ENCODE results near the gene ERG28.
A peak's percentile ranks its signal among the peaks of the same experiment; 100 is the strongest.

Gene ERG28

GRCh38 chr14:75660238-75660629, 442 bp downstream of the ERG28 start:
- no peak for DNase-seq (ENCODE audit: low read depth, low spot score)

- DNase-seq (ENCODE audit: low read depth, low spot score) = no peak
Measured at GRCh38 chr14:75658957-75659356, 1.7 kb downstream of the ERG28 start.

- no peak for DNase-seq (ENCODE audit: low read depth, low spot score)
Measured at GRCh38 chr14:75657331-75657730, 3.3 kb downstream of the ERG28 start.

- no peak for DNase-seq (ENCODE audit: low read depth, low spot score)
Measured at GRCh38 chr14:75655235-75655634, 5.4 kb downstream of the ERG28 start.

GRCh38 chr14:75654127-75654732, 6.4 kb downstream of the ERG28 start:
- DNase-seq (ENCODE audit: low read depth, low spot score) = peak; percentile 89

GRCh38 chr14:75653563-75653962, 7.1 kb downstream of the ERG28 start:
- DNase-seq (ENCODE audit: low read depth, low spot score) = no peak

GRCh38 chr14:75650253-75651058, 10.2 kb downstream of the ERG28 start:
- DNase-seq (ENCODE audit: low read depth, low spot score) = no peak

GRCh38 chr14:75649773-75650172, 10.9 kb downstream of the ERG28 start:
- DNase-seq (ENCODE audit: low read depth, low spot score) = no peak

GRCh38 chr14:75649337-75649736, 11.3 kb downstream of the ERG28 start:
- DNase-seq (ENCODE audit: low read depth, low spot score) = no peak

- DNase-seq (ENCODE audit: low read depth, low spot score) = no peak
Measured at GRCh38 chr14:75648066-75648838, 12.4 kb downstream of the ERG28 start.

GRCh38 chr14:75647640-75648039, 13.0 kb downstream of the ERG28 start:
- DNase-seq (ENCODE audit: low read depth, low spot score) = no peak

GRCh38 chr14:75646762-75647161, 13.9 kb downstream of the ERG28 start:
- DNase-seq (ENCODE audit: low read depth, low spot score) = no peak

- DNase-seq (ENCODE audit: low read depth, low spot score) = no peak
Measured at GRCh38 chr14:75645056-75645455, 15.6 kb downstream of the ERG28 start.

- no peak for DNase-seq (ENCODE audit: low read depth, low spot score)
Measured at GRCh38 chr14:75643985-75644384, 16.7 kb downstream of the ERG28 start.

GRCh38 chr14:75640876-75641275, 19.8 kb downstream of the ERG28 start:
- DNase-seq (ENCODE audit: low read depth, low spot score) = no peak

GRCh38 chr14:75636100-75636692, 24.5 kb downstream of the ERG28 start:
- DNase-seq (ENCODE audit: low read depth, low spot score) = peak; percentile 84

GRCh38 chr14:75634848-75635247, 25.8 kb downstream of the ERG28 start:
- DNase-seq (ENCODE audit: low read depth, low spot score) = peak; percentile 22

GRCh38 chr14:75631453-75631831, 29.2 kb downstream of the ERG28 start:
- DNase-seq (ENCODE audit: low read depth, low spot score) = peak; percentile 74

- peak; percentile 81 for DNase-seq (ENCODE audit: low read depth, low spot score)
Measured at GRCh38 chr14:75630695-75631452, 29.8 kb downstream of the ERG28 start.

- no peak for DNase-seq (ENCODE audit: low read depth, low spot score)
Measured at GRCh38 chr14:75628816-75629215, 31.9 kb downstream of the ERG28 start.

GRCh38 chr14:75627406-75627805, 33.3 kb downstream of the ERG28 start:
- DNase-seq (ENCODE audit: low read depth, low spot score) = no peak
